Neural progenitor cell (in vitro differentiated cells): ENCODE data around the gene BPIFB2. TPM values are rescaled to one million over a fixed set of nuclear protein-coding genes. Genes with fewer than 3 reads are reported as not detected.

ENCODE experiments used
- DNase-seq: peaks from one replicate; pipeline ENCODE4 v3.0.0-alpha.2; 2016; ENCODE audit warnings: low spot score
- H2AFZ ChIP-seq: fragments of 200-600 bp; sonication (generic); replicated peaks from 2 replicates; pipeline ENCODE4 v1.6.1; 2016; ENCODE audit warnings: antibody characterized with exemption
- H3F3A ChIP-seq: fragments of 200-600 bp; sonication (generic); 2 replicates; pipeline ENCODE4 v1.6.1; 2016; ENCODE audit warnings: antibody characterized with exemption, low read depth
- H3K27ac ChIP-seq: fragments of 200-600 bp; sonication (generic); 2 replicates; pipeline ENCODE4 v1.5.1; 2016; ENCODE audit warnings: mild to moderate bottlenecking
- H3K27me3 ChIP-seq: fragments of 200-600 bp; sonication (generic); 2 replicates; pipeline ENCODE4 v1.6.1; 2016; ENCODE audit warnings: mild to moderate bottlenecking, moderate library complexity
- H3K36me3 ChIP-seq: fragments of 200-600 bp; sonication (generic); 2 replicates; pipeline ENCODE4 v1.5.1; 2016
- H3K4me1 ChIP-seq: fragments of 200-600 bp; sonication (generic); 2 replicates; pipeline ENCODE4 v1.6.1; 2016; ENCODE audit warnings: mixed run types
- H3K4me2 ChIP-seq: fragments of 200-600 bp; sonication (generic); 2 replicates; pipeline ENCODE4 v1.6.1; 2016
- H3K4me3 ChIP-seq: fragments of 200-600 bp; sonication (generic); 2 replicates; pipeline ENCODE4 v1.5.1; 2016
- H3K79me2 ChIP-seq: fragments of 200-600 bp; sonication (generic); 2 replicates; pipeline ENCODE4 v1.6.1; 2016; ENCODE audit warnings: low read depth
- H3K9ac ChIP-seq: fragments of 200-600 bp; sonication (generic); 2 replicates; pipeline ENCODE4 v1.6.1; 2016
- H3K9me3 ChIP-seq: fragments of 200-600 bp; sonication (generic); 2 replicates; pipeline ENCODE4 v1.5.1; 2016; ENCODE audit warnings: low read depth
- H4K20me1 ChIP-seq: fragments of 200-600 bp; sonication (generic); 2 replicates; pipeline ENCODE4 v1.6.1; 2016; ENCODE audit warnings: low read depth
- H3K27ac Mint-ChIP-seq: 3 replicates; pipeline ENCODE4 v1.8.0; 2021; ENCODE audit warnings: mixed read lengths
- H3K27me3 Mint-ChIP-seq: 2 replicates; pipeline ENCODE4 v1.8.0; 2022; ENCODE audit warnings: low read depth, mild to moderate bottlenecking, inconsistent platforms, moderate library complexity, mixed read lengths; ENCODE audit not compliant: insufficient read depth
- H3K36me3 Mint-ChIP-seq: 3 replicates; pipeline ENCODE4 v1.8.0; 2021; ENCODE audit warnings: mixed read lengths
- H3K4me1 Mint-ChIP-seq: 3 replicates; pipeline ENCODE4 v1.8.0; 2021; ENCODE audit warnings: mixed read lengths
- H3K4me3 Mint-ChIP-seq: 3 replicates; pipeline ENCODE4 v1.8.0; 2021; ENCODE audit warnings: mild to moderate bottlenecking, moderate library complexity, mixed read lengths
- H3K9me3 Mint-ChIP-seq: 3 replicates; pipeline ENCODE4 v1.8.0; 2020; ENCODE audit warnings: mixed read lengths
- EZH2 ChIP-seq: fragments of 200-600 bp; sonication (generic); IDR thresholded peaks from 2 replicates; pipeline ENCODE4 v1.6.1; 2017; ENCODE audit warnings: antibody characterized with exemption, mild to moderate bottlenecking, moderate library complexity
- EZH2phosphoT487 ChIP-seq: fragments of 200-600 bp; sonication (generic); IDR thresholded peaks from 2 replicates; pipeline ENCODE4 v1.6.1; 2017; ENCODE audit warnings: antibody characterized with exemption
- total RNA-seq: library from RNA; depleted of rRNA; stranded (reverse); fragments of >200 nt; gene quantifications from 2 replicates; pipeline ENCODE4 v1.2.3, GENCODE V29; 2015; ENCODE audit warnings: low replicate concordance
- TF ChIP-seq, protein P1 (sequence below): fragments of 200-600 bp; sonication (generic); IDR thresholded peaks from 2 replicates; pipeline ENCODE4 v1.5.1; 2017; ENCODE audit warnings: antibody characterized with exemption, mild to moderate bottlenecking

Gene BPIFB2
- total RNA-seq, 1 donor from 2014 or later = not detected

DNA sequence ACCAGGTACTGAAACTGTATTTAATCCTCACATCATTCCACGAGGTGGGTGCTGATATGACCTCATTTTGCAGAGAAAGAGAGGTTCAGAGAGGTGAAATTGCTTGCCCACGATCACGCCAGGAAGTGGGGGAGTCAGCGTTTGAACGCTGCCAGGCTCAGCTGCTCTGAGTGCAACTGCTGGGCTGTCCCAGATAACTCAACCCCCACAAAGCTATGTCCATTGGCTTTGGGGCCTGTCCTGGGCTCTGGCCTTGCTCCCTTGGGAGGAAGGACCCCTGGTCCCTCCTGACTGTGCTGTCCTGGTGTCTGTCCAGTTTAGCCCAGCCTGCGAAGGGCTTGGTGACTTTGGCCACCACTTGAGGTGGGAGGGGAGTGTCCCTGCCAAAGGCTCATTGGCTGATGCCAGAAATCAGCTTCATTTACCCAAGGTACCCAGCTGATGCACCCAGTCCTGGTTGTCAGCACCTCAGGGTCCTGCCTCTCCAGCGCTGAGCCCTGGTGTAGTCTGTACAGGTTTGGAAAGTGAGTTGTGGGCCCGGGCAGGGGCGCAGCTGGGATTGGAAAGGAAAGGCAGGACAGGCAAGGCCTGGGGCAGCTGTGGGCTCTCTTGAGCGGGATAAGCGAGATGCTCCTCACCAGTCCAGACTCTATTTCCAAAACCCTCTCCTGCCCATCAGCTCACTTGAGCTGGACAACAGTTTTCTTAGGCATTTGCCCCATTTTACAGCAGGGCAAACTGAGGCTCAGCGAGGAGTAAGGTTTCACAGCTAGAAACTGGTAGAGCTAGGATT is 41.7 kb upstream of the BPIFB2 start:
- Mint-ChIP-seq H3K27ac (no peak overlapping the region), H3K4me1 (peaks cover 9% of the 10 kb centered on the region), H3K4me3 (no peak overlapping the region), H3K27me3 (peaks cover 10% of the 10 kb centered on the region), H3K36me3 (no peaks in the 10 kb centered on the region), H3K9me3 (no peaks in the 10 kb centered on the region)
- TF ChIP-seq EZH2 = no peak
- TF ChIP-seq, protein P1, sequence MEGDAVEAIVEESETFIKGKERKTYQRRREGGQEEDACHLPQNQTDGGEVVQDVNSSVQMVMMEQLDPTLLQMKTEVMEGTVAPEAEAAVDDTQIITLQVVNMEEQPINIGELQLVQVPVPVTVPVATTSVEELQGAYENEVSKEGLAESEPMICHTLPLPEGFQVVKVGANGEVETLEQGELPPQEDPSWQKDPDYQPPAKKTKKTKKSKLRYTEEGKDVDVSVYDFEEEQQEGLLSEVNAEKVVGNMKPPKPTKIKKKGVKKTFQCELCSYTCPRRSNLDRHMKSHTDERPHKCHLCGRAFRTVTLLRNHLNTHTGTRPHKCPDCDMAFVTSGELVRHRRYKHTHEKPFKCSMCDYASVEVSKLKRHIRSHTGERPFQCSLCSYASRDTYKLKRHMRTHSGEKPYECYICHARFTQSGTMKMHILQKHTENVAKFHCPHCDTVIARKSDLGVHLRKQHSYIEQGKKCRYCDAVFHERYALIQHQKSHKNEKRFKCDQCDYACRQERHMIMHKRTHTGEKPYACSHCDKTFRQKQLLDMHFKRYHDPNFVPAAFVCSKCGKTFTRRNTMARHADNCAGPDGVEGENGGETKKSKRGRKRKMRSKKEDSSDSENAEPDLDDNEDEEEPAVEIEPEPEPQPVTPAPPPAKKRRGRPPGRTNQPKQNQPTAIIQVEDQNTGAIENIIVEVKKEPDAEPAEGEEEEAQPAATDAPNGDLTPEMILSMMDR = no peak
- no peaks in the 10 kb centered on the region for H3K27me3 ChIP-seq
- no peak overlapping the region for H3K4me2 ChIP-seq
- H3K4me1 ChIP-seq = no peaks in the 10 kb centered on the region
- DNase-seq = no peak
- H3K9me3 ChIP-seq = no peaks in the 10 kb centered on the region
- no peaks in the 10 kb centered on the region for H3K36me3 ChIP-seq
- H4K20me1 ChIP-seq = no peaks in the 10 kb centered on the region
- H3K27ac ChIP-seq = no peak overlapping the region
- H3K9ac ChIP-seq = no peak overlapping the region
- H2AFZ ChIP-seq = no peak overlapping the region
- H3F3A ChIP-seq = no peaks in the 10 kb centered on the region
- H3K4me3 ChIP-seq = no peak overlapping the region
- H3K79me2 ChIP-seq = no peaks in the 10 kb centered on the region

DNA sequence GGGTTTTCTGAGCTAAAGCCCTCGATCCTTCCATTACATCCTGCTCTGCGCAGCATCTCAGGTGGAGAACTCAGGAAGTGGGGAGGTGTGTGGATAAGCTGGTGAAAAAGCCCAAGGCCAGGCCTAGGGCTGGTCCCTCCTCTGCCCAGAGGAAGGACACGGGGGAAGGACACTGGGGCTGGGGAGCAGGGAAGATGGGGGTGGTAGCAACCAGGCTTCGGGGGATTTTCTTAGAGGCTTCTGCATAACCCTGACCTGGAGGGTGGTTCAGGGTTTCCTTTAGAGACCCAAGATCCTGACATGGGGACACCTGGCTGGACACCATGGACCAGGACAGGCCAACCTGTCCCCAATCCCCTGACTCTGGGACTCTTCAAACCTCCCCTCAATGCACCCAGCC is 41.1 kb upstream of the BPIFB2 start:
- no peaks in the 10 kb centered on the region for H3K9me3 ChIP-seq
- H3K9ac ChIP-seq = no peak overlapping the region
- H3K4me1 ChIP-seq = peaks cover under 1% of the 10 kb centered on the region
- Mint-ChIP-seq H3K36me3 (no peaks in the 10 kb centered on the region), H3K9me3 (no peaks in the 10 kb centered on the region), H3K27ac (peak overlapping the region; percentile 42), H3K4me1 (peaks cover 9% of the 10 kb centered on the region), H3K4me3 (no peak overlapping the region), H3K27me3 (peaks cover 8% of the 10 kb centered on the region)
- no peaks in the 10 kb centered on the region for H3K27me3 ChIP-seq
- H4K20me1 ChIP-seq = no peaks in the 10 kb centered on the region
- H3K4me2 ChIP-seq = no peak overlapping the region
- no peaks in the 10 kb centered on the region for H3K79me2 ChIP-seq
- TF ChIP-seq EZH2 = no peak
- no peak for TF ChIP-seq EZH2phosphoT487
- H2AFZ ChIP-seq = no peak overlapping the region
- no peaks in the 10 kb centered on the region for H3K36me3 ChIP-seq
- DNase-seq = no peak
- no peak overlapping the region for H3K4me3 ChIP-seq
- peaks cover 1% of the 10 kb centered on the region for H3F3A ChIP-seq
- H3K27ac ChIP-seq = no peak overlapping the region

DNA sequence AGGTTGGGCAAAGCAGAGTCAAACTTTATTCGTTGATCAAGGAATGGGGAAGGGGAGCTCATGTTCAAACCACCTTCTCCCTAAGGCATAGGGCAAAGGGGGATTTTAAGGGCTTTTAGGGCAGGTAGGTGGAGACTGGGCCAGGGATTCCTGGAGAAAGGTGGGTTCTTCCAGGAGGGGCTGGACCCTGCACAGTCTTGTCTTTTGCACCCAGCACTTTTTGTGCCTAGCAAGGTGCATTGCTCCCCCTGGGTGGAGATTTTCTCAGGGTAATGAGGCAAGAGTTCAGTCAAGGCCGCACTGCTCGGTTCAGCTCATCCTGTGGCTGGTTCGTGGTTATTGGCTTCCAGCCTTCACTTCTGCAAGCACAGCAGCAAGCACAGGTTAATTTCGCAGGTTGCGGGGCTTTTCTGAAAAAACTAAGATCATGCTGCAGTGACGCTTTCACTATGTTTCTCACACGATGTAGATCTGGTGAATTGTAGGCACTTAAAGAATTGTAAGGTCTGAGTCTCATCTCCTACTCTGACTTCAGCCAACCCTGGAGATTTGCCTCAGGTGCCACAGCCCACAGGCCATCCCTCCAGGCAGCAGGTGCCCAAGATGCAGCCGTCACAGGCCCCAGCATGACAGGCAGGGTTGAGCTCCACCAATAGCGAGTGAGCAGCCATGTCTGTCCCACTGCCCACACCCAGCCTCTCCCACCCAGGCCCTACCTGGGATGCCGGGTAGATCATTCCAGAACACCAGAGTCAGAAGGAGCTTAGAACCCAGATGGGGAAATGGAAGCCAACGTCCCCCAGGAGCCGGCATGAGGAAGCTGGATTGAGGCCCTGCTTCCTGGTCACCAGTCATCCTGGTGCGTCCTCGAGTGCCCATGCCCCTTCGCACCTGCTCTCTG is 40.4 kb upstream of the BPIFB2 start:
- peaks cover 9% of the 10 kb centered on the region for H3F3A ChIP-seq
- H3K4me1 Mint-ChIP-seq = peaks cover 9% of the 10 kb centered on the region
- H3K9me3 Mint-ChIP-seq = no peaks in the 10 kb centered on the region
- H3K27ac Mint-ChIP-seq = peak overlapping the region; percentile 42
- no peaks in the 10 kb centered on the region for H3K27me3 ChIP-seq
- H3K4me3 Mint-ChIP-seq = no peak overlapping the region
- no peak for DNase-seq
- H3K9ac ChIP-seq = no peak overlapping the region
- no peak overlapping the region for H3K27ac ChIP-seq
- H3K4me3 ChIP-seq = no peak overlapping the region
- H3K79me2 ChIP-seq = no peaks in the 10 kb centered on the region
- peaks cover 6% of the 10 kb centered on the region for H3K27me3 Mint-ChIP-seq
- TF ChIP-seq EZH2 = no peak
- TF ChIP-seq, protein P1 = no peak
- no peak overlapping the region for H2AFZ ChIP-seq
- H4K20me1 ChIP-seq = no peaks in the 10 kb centered on the region
- no peak overlapping the region for H3K4me2 ChIP-seq
- H3K9me3 ChIP-seq = no peaks in the 10 kb centered on the region
- H3K36me3 ChIP-seq = no peaks in the 10 kb centered on the region
- no peaks in the 10 kb centered on the region for H3K36me3 Mint-ChIP-seq
- H3K4me1 ChIP-seq = peaks cover 8% of the 10 kb centered on the region
